ENCODE results near the gene ZBED3.
A peak's percentile ranks its signal among the peaks of the same experiment; 100 is the strongest.

Gene ZBED3

GRCh38 chr5:77077829-77078176, 9.3 kb downstream of the ZBED3 start:
- no peak for DNase-seq
- Histone ChIP-seq H3K36me3 (replicated peaks; ENCODE audit: insufficient read depth, low read length) (no peaks in the 10 kb centered on the region), H3K4me2 (ENCODE audit: low read depth, low read length) (no peak overlapping the region), H3K9ac (ENCODE audit: low read length) (no peak overlapping the region), H3K4me3 (ENCODE audit: low read length) (no peak overlapping the region), H4K20me1 (ENCODE audit: insufficient read depth, low read length) (no peaks in the 10 kb centered on the region), H3K79me2 (ENCODE audit: low read length) (no peaks in the 10 kb centered on the region), H2AFZ (ENCODE audit: low read length) (no peak overlapping the region), H3F3A (ENCODE audit: insufficient read depth, low read length) (no peaks in the 10 kb centered on the region), H3K4me1 (ENCODE audit: low read length) (no peaks in the 10 kb centered on the region), H3K9me2 (replicated peaks; ENCODE audit: insufficient read depth, low read length) (no peaks in the 10 kb centered on the region), H3K9me3 (replicated peaks; ENCODE audit: insufficient read depth, low read length) (no peaks in the 10 kb centered on the region), H3K27me3 (replicated peaks; ENCODE audit: insufficient read depth, low read length) (no peaks in the 10 kb centered on the region), H3K27ac (ENCODE audit: low read length) (no peak overlapping the region)
- no peak for TF ChIP-seq EZH2 (optimal IDR thresholded peaks at IDR 0.05; ENCODE audit: low read depth, low read length)
- no peak for TF ChIP-seq CTCF (IDR thresholded peaks at IDR 0.05; ENCODE audit: low read length)

GRCh38 chr5:77076961-77077828, 9.9 kb downstream of the ZBED3 start:
- Histone ChIP-seq H3K9me2 (replicated peaks; ENCODE audit: insufficient read depth, low read length) (no peaks in the 10 kb centered on the region), H3K4me2 (ENCODE audit: low read depth, low read length) (no peak overlapping the region), H3K4me3 (ENCODE audit: low read length) (no peak overlapping the region), H4K20me1 (ENCODE audit: insufficient read depth, low read length) (no peaks in the 10 kb centered on the region), H3K36me3 (replicated peaks; ENCODE audit: insufficient read depth, low read length) (no peaks in the 10 kb centered on the region), H2AFZ (ENCODE audit: low read length) (no peak overlapping the region), H3K9ac (ENCODE audit: low read length) (no peak overlapping the region), H3K9me3 (replicated peaks; ENCODE audit: insufficient read depth, low read length) (no peaks in the 10 kb centered on the region), H3K27ac (ENCODE audit: low read length) (no peak overlapping the region), H3K79me2 (ENCODE audit: low read length) (no peaks in the 10 kb centered on the region), H3F3A (ENCODE audit: insufficient read depth, low read length) (no peaks in the 10 kb centered on the region), H3K4me1 (ENCODE audit: low read length) (no peaks in the 10 kb centered on the region), H3K27me3 (replicated peaks; ENCODE audit: insufficient read depth, low read length) (no peaks in the 10 kb centered on the region)
- TF ChIP-seq CTCF (IDR thresholded peaks at IDR 0.05; ENCODE audit: low read length) (0 out of 2 replicates have a peak, but pooled peaks have one; percentile 9), EZH2 (optimal IDR thresholded peaks at IDR 0.05; ENCODE audit: low read depth, low read length) (no peak), EZH2phosphoT487 (IDR thresholded peaks at IDR 0.05; ENCODE audit: low read length) (no peak)
- no peak for DNase-seq

- DNase-seq = no peak
- Histone ChIP-seq H3K79me2 (ENCODE audit: low read length) (no peaks in the 10 kb centered on the region), H3K9me3 (replicated peaks; ENCODE audit: insufficient read depth, low read length) (no peaks in the 10 kb centered on the region), H3K9me2 (replicated peaks; ENCODE audit: insufficient read depth, low read length) (no peaks in the 10 kb centered on the region), H3K4me3 (ENCODE audit: low read length) (no peak overlapping the region), H3K4me1 (ENCODE audit: low read length) (no peaks in the 10 kb centered on the region), H3K9ac (ENCODE audit: low read length) (no peak overlapping the region), H4K20me1 (ENCODE audit: insufficient read depth, low read length) (no peaks in the 10 kb centered on the region), H3K4me2 (ENCODE audit: low read depth, low read length) (no peak overlapping the region), H3F3A (ENCODE audit: insufficient read depth, low read length) (no peaks in the 10 kb centered on the region), H3K27ac (ENCODE audit: low read length) (no peak overlapping the region), H2AFZ (ENCODE audit: low read length) (no peak overlapping the region), H3K36me3 (replicated peaks; ENCODE audit: insufficient read depth, low read length) (no peaks in the 10 kb centered on the region), H3K27me3 (replicated peaks; ENCODE audit: insufficient read depth, low read length) (no peaks in the 10 kb centered on the region)
- TF ChIP-seq CTCF (IDR thresholded peaks at IDR 0.05; ENCODE audit: low read length) (no peak), EZH2 (optimal IDR thresholded peaks at IDR 0.05; ENCODE audit: low read depth, low read length) (no peak), EZH2phosphoT487 (IDR thresholded peaks at IDR 0.05; ENCODE audit: low read length) (no peak)
These were observed 12.3 kb downstream of the ZBED3 start for GRCh38 chr5:77074745-77075144.
